Esophagus muscularis mucosa (tissue), 3 donors: ENCODE measurements around the gene SCYGR6.
"Not testable (repeated sequence)": the region's sequence is repeated elsewhere in the genome, so short reads cannot be mapped to it uniquely, and the experiment has no call there.

Experiments
- POLR2A ChIP-seq: fragments of 450-650 bp; IDR thresholded peaks from one replicate; pipeline ENCODE4 v1.6.1; 2017; ENCODE audit warnings: antibody characterized with exemption, moderate library complexity, mild to moderate bottlenecking, low read depth
- POLR2AphosphoS5 ChIP-seq, 2 donors: sonication (generic); formaldehyde crosslinking; IDR thresholded peaks; one replicate each; pipeline ENCODE4 v1.6.1; 2017; ENCODE audit warnings: antibody characterized with exemption in 2 of 2
- TF ChIP-seq, protein P1 (sequence below), 3 experiments: fragments of 200-600 bp in 2 of 3; fragments of 450-650 bp in 1 of 3; sonication (generic) in 2 of 3; IDR thresholded peaks; one replicate each; pipeline ENCODE4 v1.5.1; 2017 to 2019; ENCODE audit warnings: antibody characterized with exemption in 3 of 3, mild to moderate bottlenecking in 2 of 3, moderate library complexity in 1 of 3

- TF ChIP-seq, protein P1, sequence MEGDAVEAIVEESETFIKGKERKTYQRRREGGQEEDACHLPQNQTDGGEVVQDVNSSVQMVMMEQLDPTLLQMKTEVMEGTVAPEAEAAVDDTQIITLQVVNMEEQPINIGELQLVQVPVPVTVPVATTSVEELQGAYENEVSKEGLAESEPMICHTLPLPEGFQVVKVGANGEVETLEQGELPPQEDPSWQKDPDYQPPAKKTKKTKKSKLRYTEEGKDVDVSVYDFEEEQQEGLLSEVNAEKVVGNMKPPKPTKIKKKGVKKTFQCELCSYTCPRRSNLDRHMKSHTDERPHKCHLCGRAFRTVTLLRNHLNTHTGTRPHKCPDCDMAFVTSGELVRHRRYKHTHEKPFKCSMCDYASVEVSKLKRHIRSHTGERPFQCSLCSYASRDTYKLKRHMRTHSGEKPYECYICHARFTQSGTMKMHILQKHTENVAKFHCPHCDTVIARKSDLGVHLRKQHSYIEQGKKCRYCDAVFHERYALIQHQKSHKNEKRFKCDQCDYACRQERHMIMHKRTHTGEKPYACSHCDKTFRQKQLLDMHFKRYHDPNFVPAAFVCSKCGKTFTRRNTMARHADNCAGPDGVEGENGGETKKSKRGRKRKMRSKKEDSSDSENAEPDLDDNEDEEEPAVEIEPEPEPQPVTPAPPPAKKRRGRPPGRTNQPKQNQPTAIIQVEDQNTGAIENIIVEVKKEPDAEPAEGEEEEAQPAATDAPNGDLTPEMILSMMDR (IDR thresholded peaks at IDR 0.05), result not testable (repeated sequence)
- TF ChIP-seq POLR2AphosphoS5 (IDR thresholded peaks at IDR 0.05); POLR2A: not testable (repeated sequence)
Measured at GRCh38 chr2:227756261-227756660, 31.7 kb upstream of the SCYGR6 start.
